NCI-H2029 treated with DMSO at 0.1 percent for 48 hours (cell line): ENCODE data around the gene FAM78B.
A peak's percentile ranks its signal among the peaks of the same experiment; 100 is the strongest.

Source experiments
- DNase-seq: peaks from one replicate; lab custom pipeline; 2025; lab: John Stamatoyannopoulos, UW

Gene FAM78B

GRCh38 chr1:166120281-166120680 is 46.5 kb downstream of the FAM78B start:
- no peak for DNase-seq

GRCh38 chr1:166119471-166119965 is 47.3 kb downstream of the FAM78B start:
- DNase-seq, result no peak

- DNase-seq, result no peak
These were observed 49.0 kb downstream of the FAM78B start for GRCh38 chr1:166117776-166118175.

GRCh38 chr1:166116026-166116425 is 50.8 kb downstream of the FAM78B start:
- no peak for DNase-seq

- DNase-seq, result no peak
These were observed 52.4 kb downstream of the FAM78B start for GRCh38 chr1:166114419-166114818.

- no peak for DNase-seq
These were observed 53.2 kb downstream of the FAM78B start for GRCh38 chr1:166113630-166114029.

GRCh38 chr1:166113031-166113430 is 53.8 kb downstream of the FAM78B start:
- DNase-seq, result no peak

GRCh38 chr1:166112425-166112824 is 54.4 kb downstream of the FAM78B start:
- DNase-seq, result no peak

- DNase-seq, result no peak
These were observed 55.4 kb downstream of the FAM78B start for GRCh38 chr1:166111430-166111829.

GRCh38 chr1:166090244-166090643 is 76.6 kb downstream of the FAM78B start:
- peak; percentile 6 for DNase-seq

- no peak for DNase-seq
These were observed 77.0 kb downstream of the FAM78B start for GRCh38 chr1:166089804-166090203.

- no peak for DNase-seq
These were observed 78.2 kb downstream of the FAM78B start for GRCh38 chr1:166088572-166088955.

GRCh38 chr1:166087734-166088571 is 78.8 kb downstream of the FAM78B start:
- DNase-seq, result no peak

GRCh38 chr1:166086113-166086883 is 80.5 kb downstream of the FAM78B start:
- DNase-seq, result no peak

GRCh38 chr1:166084613-166085012 is 82.2 kb downstream of the FAM78B start:
- no peak for DNase-seq

- no peak for DNase-seq
These were observed 82.9 kb downstream of the FAM78B start for GRCh38 chr1:166083887-166084286.

GRCh38 chr1:166082601-166083000 is 84.2 kb downstream of the FAM78B start:
- DNase-seq, result no peak

- no peak for DNase-seq
These were observed 85.6 kb downstream of the FAM78B start for GRCh38 chr1:166080967-166081870.

- no peak for DNase-seq
These were observed 86.4 kb downstream of the FAM78B start for GRCh38 chr1:166080277-166080966.

GRCh38 chr1:166079276-166079675 is 87.5 kb downstream of the FAM78B start:
- DNase-seq, result no peak

- no peak for DNase-seq
These were observed 93.3 kb downstream of the FAM78B start for GRCh38 chr1:166073489-166073888.
